ENCODE data around the gene ALKBH8. TPM values are rescaled to one million over a fixed set of nuclear protein-coding genes. Genes with fewer than 3 reads are reported as not detected.

Gene ALKBH8
- total and polyA plus RNA-seq, 9 donors, result 2.8 to 10.1 (median 6.7) TPM

DNA sequence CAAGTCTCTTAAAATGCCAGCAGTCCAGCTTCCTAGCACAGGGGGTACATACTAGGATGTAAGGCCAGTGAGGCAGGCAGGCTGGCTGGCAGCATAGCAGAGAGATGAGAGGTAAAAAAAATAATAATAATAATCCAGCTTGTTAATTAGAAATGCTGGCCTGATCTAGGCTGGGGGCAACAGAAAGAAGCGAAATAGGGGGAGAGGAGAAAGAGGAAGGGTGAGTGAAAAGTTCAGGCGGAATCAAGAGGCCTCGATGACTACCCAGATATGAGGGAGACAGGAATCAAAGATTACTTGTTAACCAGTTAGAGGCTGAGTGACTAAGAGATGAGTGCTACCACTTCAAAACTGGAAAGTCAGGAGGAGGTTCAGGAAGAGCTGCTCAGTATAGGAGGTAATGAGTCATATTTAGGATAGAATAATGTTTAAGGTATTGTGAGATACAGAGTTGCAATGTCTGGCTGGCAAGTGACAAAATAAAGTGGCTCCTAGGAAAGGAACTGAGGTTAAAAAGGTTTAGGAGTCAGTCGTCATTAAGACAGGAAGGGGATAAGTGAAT lies 2.8 kb downstream of the ALKBH8 start:
- intact Hi-C loops (cut with DNase I), result no loop called here
- no peaks in the 10 kb centered on the region for H3K9me3 ChIP-seq
- TF ChIP-seq POLR2A (IDR thresholded peaks at IDR 0.05) (no peak), EP300 (IDR thresholded peaks at IDR 0.05) (no peak)
- TF ChIP-seq, protein P1, sequence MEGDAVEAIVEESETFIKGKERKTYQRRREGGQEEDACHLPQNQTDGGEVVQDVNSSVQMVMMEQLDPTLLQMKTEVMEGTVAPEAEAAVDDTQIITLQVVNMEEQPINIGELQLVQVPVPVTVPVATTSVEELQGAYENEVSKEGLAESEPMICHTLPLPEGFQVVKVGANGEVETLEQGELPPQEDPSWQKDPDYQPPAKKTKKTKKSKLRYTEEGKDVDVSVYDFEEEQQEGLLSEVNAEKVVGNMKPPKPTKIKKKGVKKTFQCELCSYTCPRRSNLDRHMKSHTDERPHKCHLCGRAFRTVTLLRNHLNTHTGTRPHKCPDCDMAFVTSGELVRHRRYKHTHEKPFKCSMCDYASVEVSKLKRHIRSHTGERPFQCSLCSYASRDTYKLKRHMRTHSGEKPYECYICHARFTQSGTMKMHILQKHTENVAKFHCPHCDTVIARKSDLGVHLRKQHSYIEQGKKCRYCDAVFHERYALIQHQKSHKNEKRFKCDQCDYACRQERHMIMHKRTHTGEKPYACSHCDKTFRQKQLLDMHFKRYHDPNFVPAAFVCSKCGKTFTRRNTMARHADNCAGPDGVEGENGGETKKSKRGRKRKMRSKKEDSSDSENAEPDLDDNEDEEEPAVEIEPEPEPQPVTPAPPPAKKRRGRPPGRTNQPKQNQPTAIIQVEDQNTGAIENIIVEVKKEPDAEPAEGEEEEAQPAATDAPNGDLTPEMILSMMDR (IDR thresholded peaks at IDR 0.05), result no peak

GRCh38 chr11:107561688-107562087 lies 3.8 kb downstream of the ALKBH8 start:
- H3K4me3 ChIP-seq, result no peak overlapping the region
- H3K4me1 ChIP-seq (ENCODE audit: insufficient read depth), result peaks cover 4% of the 10 kb centered on the region
- H3K27me3 ChIP-seq, result no peaks in the 10 kb centered on the region
- DNase-seq, result no peak
- no peaks in the 10 kb centered on the region for H3K9me3 ChIP-seq
- no peaks in the 10 kb centered on the region for H3K36me3 ChIP-seq
- TF ChIP-seq EP300 (IDR thresholded peaks at IDR 0.05) (no peak), POLR2A (IDR thresholded peaks at IDR 0.05) (no peak)
- TF ChIP-seq, protein P1 (IDR thresholded peaks at IDR 0.05), result no peak
- no peak overlapping the region for H3K27ac ChIP-seq
- intact Hi-C loops (cut with DNase I), result no loop called here

More for the DNA sequence above, 2.8 kb downstream of the ALKBH8 start:
- no peaks in the 10 kb centered on the region for H3K36me3 ChIP-seq
- no peak overlapping the region for H3K4me3 ChIP-seq
- DNase-seq, result no peak
- H3K4me1 ChIP-seq (ENCODE audit: insufficient read depth), result peaks cover 4% of the 10 kb centered on the region
- no peaks in the 10 kb centered on the region for H3K27me3 ChIP-seq
- WGBS, 3 donors, result 49 to 68% (median 51%) methylated on average over 4 of the region's 4 CpGs
- H3K27ac ChIP-seq, result no peak overlapping the region

GRCh38 chr11:107550304-107550703 lies 15.2 kb downstream of the ALKBH8 start:
- no peak overlapping the region for H3K27ac ChIP-seq
- no peaks in the 10 kb centered on the region for H3K9me3 ChIP-seq
- no peak for TF ChIP-seq EP300 (IDR thresholded peaks at IDR 0.05)
- no peak for TF ChIP-seq POLR2A (IDR thresholded peaks at IDR 0.05)
- TF ChIP-seq, protein P1 (IDR thresholded peaks at IDR 0.05), result no peak
- peaks cover 1% of the 10 kb centered on the region for H3K4me1 ChIP-seq (ENCODE audit: insufficient read depth)
- no peak overlapping the region for H3K4me3 ChIP-seq
- no peak for DNase-seq
- 87 to 90% (median 89%) methylated on average over 4 of the region's 4 CpGs for WGBS, 3 donors
- no peaks in the 10 kb centered on the region for H3K27me3 ChIP-seq
- H3K36me3 ChIP-seq, result no peaks in the 10 kb centered on the region
- intact Hi-C loops (cut with DNase I), result no loop called here

DNA sequence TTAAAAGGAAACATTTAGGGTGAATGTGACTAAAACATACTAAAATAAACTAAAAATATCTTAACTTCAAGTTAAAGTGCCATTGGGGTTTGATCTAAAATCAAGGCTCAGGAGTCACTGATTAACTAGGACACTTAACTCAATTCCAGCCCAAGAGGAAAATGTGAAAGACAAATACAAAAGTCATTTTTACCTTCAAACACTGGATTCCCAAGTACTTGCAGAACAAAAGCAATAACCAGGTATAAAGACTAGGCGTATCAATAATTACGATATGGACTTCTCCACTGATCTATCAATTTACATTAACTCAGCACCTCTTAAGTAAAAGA lies 15.6 kb downstream of the ALKBH8 start:
- H3K9me3 ChIP-seq, result no peaks in the 10 kb centered on the region
- no peaks in the 10 kb centered on the region for H3K27me3 ChIP-seq
- no peak overlapping the region for H3K27ac ChIP-seq
- H3K36me3 ChIP-seq, result no peaks in the 10 kb centered on the region
- TF ChIP-seq, protein P1 (IDR thresholded peaks at IDR 0.05), result no peak
- TF ChIP-seq EP300 (IDR thresholded peaks at IDR 0.05), result no peak
- TF ChIP-seq POLR2A (IDR thresholded peaks at IDR 0.05), result no peak
- intact Hi-C loops (cut with DNase I), result no loop called here
- no peak overlapping the region for H3K4me3 ChIP-seq
- WGBS, 3 donors, result 93 to 96% (median 96%) methylated on average over 2 of the region's 2 CpGs
- no peak for DNase-seq
- peaks cover 2% of the 10 kb centered on the region for H3K4me1 ChIP-seq (ENCODE audit: insufficient read depth)
